ENCODE data around the gene GRM4.

The GRM4 gene

GRCh38 chr6:34032856-34033255 is 113.0 kb downstream of the GRM4 start:
- no peaks in the 10 kb centered on the region for H3K4me1 ChIP-seq (ENCODE audit: control insufficient read depth in 1 of 2, insufficient read depth in 1 of 2, low read depth in 1 of 2, low read length in 1 of 2)
- TF ChIP-seq CTCF (IDR thresholded peaks at IDR 0.05) = no peak
- peaks cover 3% of the 10 kb centered on the region for H3K27me3 ChIP-seq
- no peaks in the 10 kb centered on the region for H3K9me3 ChIP-seq
- H3K27ac ChIP-seq = no peak overlapping the region
- no peaks in the 10 kb centered on the region for H3K36me3 ChIP-seq
- no peak overlapping the region for H3K4me3 ChIP-seq (ENCODE audit: low read depth in 1 of 2, low read length in 1 of 2)

- H3K4me3 ChIP-seq (ENCODE audit: low read depth in 1 of 2, low read length in 1 of 2) = no peak overlapping the region
- no peaks in the 10 kb centered on the region for H3K36me3 ChIP-seq
- H3K4me1 ChIP-seq (ENCODE audit: control insufficient read depth in 1 of 2, insufficient read depth in 1 of 2, low read depth in 1 of 2, low read length in 1 of 2) = no peaks in the 10 kb centered on the region
- no peaks in the 10 kb centered on the region for H3K27me3 ChIP-seq
- no peak overlapping the region for H3K27ac ChIP-seq
- no peaks in the 10 kb centered on the region for H3K9me3 ChIP-seq
- no peak for TF ChIP-seq CTCF (IDR thresholded peaks at IDR 0.05)
Observed at GRCh38 chr6:34031625-34032383, 114.1 kb downstream of the GRM4 start.

GRCh38 chr6:34030831-34031624 is 114.9 kb downstream of the GRM4 start:
- H3K27me3 ChIP-seq = no peaks in the 10 kb centered on the region
- H3K9me3 ChIP-seq = no peaks in the 10 kb centered on the region
- no peak for TF ChIP-seq CTCF (IDR thresholded peaks at IDR 0.05)
- H3K36me3 ChIP-seq = no peaks in the 10 kb centered on the region
- no peak overlapping the region for H3K27ac ChIP-seq
- no peak overlapping the region for H3K4me3 ChIP-seq (ENCODE audit: low read depth in 1 of 2, low read length in 1 of 2)
- H3K4me1 ChIP-seq (ENCODE audit: control insufficient read depth in 1 of 2, insufficient read depth in 1 of 2, low read depth in 1 of 2, low read length in 1 of 2) = no peaks in the 10 kb centered on the region

GRCh38 chr6:34029489-34030280 is 116.2 kb downstream of the GRM4 start:
- no peak overlapping the region for H3K4me3 ChIP-seq (ENCODE audit: low read depth in 1 of 2, low read length in 1 of 2)
- TF ChIP-seq CTCF (IDR thresholded peaks at IDR 0.05) = no peak

GRCh38 chr6:34028691-34029360 is 117.1 kb downstream of the GRM4 start:
- TF ChIP-seq CTCF (IDR thresholded peaks at IDR 0.05) = no peak
- Histone ChIP-seq H3K36me3 (no peaks in the 10 kb centered on the region), H3K4me1 (ENCODE audit: control insufficient read depth in 1 of 2, insufficient read depth in 1 of 2, low read depth in 1 of 2, low read length in 1 of 2) (no peaks in the 10 kb centered on the region), H3K27me3 (no peaks in the 10 kb centered on the region), H3K4me3 (ENCODE audit: low read depth in 1 of 2, low read length in 1 of 2) (no peak overlapping the region), H3K9me3 (no peaks in the 10 kb centered on the region), H3K27ac (no peak overlapping the region)

More at GRCh38 chr6:34029489-34030280, 116.2 kb downstream of the GRM4 start:
- no peaks in the 10 kb centered on the region for H3K27me3 ChIP-seq
- H3K36me3 ChIP-seq = no peaks in the 10 kb centered on the region
- H3K27ac ChIP-seq = no peak overlapping the region
- H3K4me1 ChIP-seq (ENCODE audit: control insufficient read depth in 1 of 2, insufficient read depth in 1 of 2, low read depth in 1 of 2, low read length in 1 of 2) = no peaks in the 10 kb centered on the region
- no peaks in the 10 kb centered on the region for H3K9me3 ChIP-seq

All from neutrophil (primary cell).